Spleen (tissue), 7 donors: Measurements from ENCODE around the gene MKRN3.

Experiments
- CTCF ChIP-seq, 11 experiments: fragments of 200-600 bp in 7 of 11; fragments of 450-650 bp in 4 of 11; sonication (generic) in 4 of 11; IDR thresholded peaks in 8 of 11; conservative IDR thresholded peaks in 3 of 11; 1 replicate in 7 of 11; 2 replicates in 4 of 11; pipeline versions ENCODE4 v1.4.0 to v1.8.0; 2016 to 2021; ENCODE audit warnings: antibody characterized with exemption in 11 of 11, inconsistent platforms in 4 of 11, mild to moderate bottlenecking in 1 of 11
- POLR2A ChIP-seq, 3 donors: fragments of 450-650 bp; IDR thresholded peaks; one replicate each; pipeline ENCODE4 v1.5.1; 2017; ENCODE audit warnings: antibody characterized with exemption in 3 of 3, mild to moderate bottlenecking in 1 of 3
- donor health status: DM: no; HTN: no; CAD: no; lungs with moderate emphysema.
- donor health status: DM: no; HTN: no; CAD: no.
- donor health status: DM: no; HTN: no; CAD: no.

GRCh38 chr15:23576061-23576460 is 10.6 kb downstream of the MKRN3 start:
- no peak for TF ChIP-seq POLR2A (IDR thresholded peaks at IDR 0.05)
- no peak for TF ChIP-seq CTCF (IDR thresholded peaks at IDR 0.05 in 8 of 11, conservative IDR thresholded peaks at IDR 0.05 in 3 of 11)
